Glutamatergic neuron (in vitro differentiated cells): ENCODE measurements around the gene C22orf39. TPM values are rescaled to one million over a fixed set of nuclear protein-coding genes. Genes with fewer than 3 reads are reported as not detected.
A peak's percentile ranks its signal among the peaks of the same experiment; 100 is the strongest.

ENCODE experiments used
- DNase-seq: peaks from one replicate; pipeline ENCODE4 v3.0.0; 2022
- H3K27ac Mint-ChIP-seq: one replicate; pipeline ENCODE4 v1.8.0; 2020; ENCODE audit warnings: mild to moderate bottlenecking, mixed read lengths, inconsistent platforms; ENCODE audit not compliant: unreplicated experiment
- H3K27me3 Mint-ChIP-seq: one replicate; pipeline ENCODE4 v1.8.0; 2020; ENCODE audit warnings: mild to moderate bottlenecking, moderate library complexity, mixed read lengths, inconsistent platforms; ENCODE audit not compliant: unreplicated experiment
- H3K36me3 Mint-ChIP-seq: one replicate; pipeline ENCODE4 v1.8.0; 2020; ENCODE audit warnings: mild to moderate bottlenecking, mixed read lengths, inconsistent platforms; ENCODE audit not compliant: unreplicated experiment
- H3K4me1 Mint-ChIP-seq: one replicate; pipeline ENCODE4 v1.8.0; 2020; ENCODE audit warnings: mild to moderate bottlenecking, low read depth, mixed read lengths, inconsistent platforms; ENCODE audit not compliant: unreplicated experiment
- H3K4me3 Mint-ChIP-seq: one replicate; pipeline ENCODE4 v1.8.0; 2020; ENCODE audit warnings: mild to moderate bottlenecking, mixed read lengths, inconsistent platforms; ENCODE audit not compliant: unreplicated experiment
- H3K9me3 Mint-ChIP-seq: one replicate; pipeline ENCODE4 v1.8.0; 2020; ENCODE audit warnings: mild to moderate bottlenecking, moderate library complexity, mixed read lengths, inconsistent platforms; ENCODE audit not compliant: unreplicated experiment
- CTCF ChIP-seq: fragments of 200-600 bp; sonication (generic); IDR thresholded peaks from one replicate; pipeline ENCODE4 v1.5.0; 2021; ENCODE audit not compliant: partially characterized antibody, unreplicated experiment
- total RNA-seq: library from RNA; stranded (reverse); fragmentation: NEBNext Ultra II Directional; extraction: Animal tissue kit (Norgen Biotek cat#: 25700); gene quantifications from one replicate; pipeline ENCODE4 v1.2.1, GENCODE V29; 2021; ENCODE audit not compliant: unreplicated experiment

The C22orf39 gene
- total RNA-seq, 1 donor from 2014 or later = 47.7 TPM

GRCh38 chr22:19434829-19435580 lies 12.5 kb downstream of the C22orf39 start:
- no peak for DNase-seq
- Mint-ChIP-seq H3K4me3 (no peak overlapping the region), H3K9me3 (peaks cover 8% of the 10 kb centered on the region), H3K27ac (no peak overlapping the region), H3K36me3 (no peaks in the 10 kb centered on the region), H3K27me3 (no peaks in the 10 kb centered on the region), H3K4me1 (peaks cover 20% of the 10 kb centered on the region)
- no peak for TF ChIP-seq CTCF

GRCh38 chr22:19434401-19434800 lies 13.1 kb downstream of the C22orf39 start:
- Mint-ChIP-seq H3K9me3 (peaks cover 8% of the 10 kb centered on the region), H3K27me3 (no peaks in the 10 kb centered on the region), H3K36me3 (no peaks in the 10 kb centered on the region), H3K4me1 (peaks cover 23% of the 10 kb centered on the region), H3K27ac (no peak overlapping the region), H3K4me3 (no peak overlapping the region)
- TF ChIP-seq CTCF = no peak
- DNase-seq = no peak

- Mint-ChIP-seq H3K36me3 (no peaks in the 10 kb centered on the region), H3K9me3 (peaks cover 8% of the 10 kb centered on the region), H3K4me3 (peak within 1 kb of the TSS; percentile 95), H3K4me1 (peaks cover 21% of the 10 kb centered on the region), H3K27ac (peak within 1 kb of the TSS; percentile 95), H3K27me3 (no peaks in the 10 kb centered on the region)
- no peak for TF ChIP-seq CTCF
- DNase-seq = peak; percentile 97
These were observed 15.2 kb downstream of the C22orf39 start, which contains the start of gene MRPL40 for GRCh38 chr22:19432133-19432851. Gene MRPL40 (plus strand): TSS chr22:19432545. CDS start chr22:19432555, 10 bp downstream.

- peak; percentile 92 for DNase-seq
- Mint-ChIP-seq H3K9me3 (peaks cover 8% of the 10 kb centered on the region), H3K4me3 (peak within 1 kb of the TSS; percentile 95), H3K27ac (peak within 1 kb of the TSS; percentile 95), H3K4me1 (peaks cover 21% of the 10 kb centered on the region), H3K27me3 (no peaks in the 10 kb centered on the region), H3K36me3 (no peaks in the 10 kb centered on the region)
- no peak for TF ChIP-seq CTCF
These were observed 15.8 kb downstream of the C22orf39 start, which contains the start of gene HIRA for GRCh38 chr22:19431649-19432132. Gene HIRA (minus strand): TSS chr22:19431733. CDS start chr22:19431476, 257 bp downstream.
